Measurements from ENCODE around the gene ZSWIM6.

GRCh38 chr5:61420016-61420415 lies 88.0 kb downstream of the ZSWIM6 start:
- TF ChIP-seq POLR2AphosphoS5 (IDR thresholded peaks at IDR 0.05; ENCODE audit: borderline replicate concordance, low read depth, low read length), result no peak
- no peak for TF ChIP-seq EZH2 (IDR thresholded peaks at IDR 0.05)

All from SK-N-MC (cell line).